Lower leg skin (tissue), 3 donors: Measurements from ENCODE around the gene STAC2.

Source experiments
- CTCF ChIP-seq, 3 donors: fragments of 450-650 bp; IDR thresholded peaks; one replicate each; pipeline ENCODE4 v1.5.1; 2016; ENCODE audit warnings: antibody characterized with exemption in 3 of 3, mild to moderate bottlenecking in 3 of 3, moderate library complexity in 2 of 3
- POLR2A ChIP-seq, 2 donors: fragments of 450-650 bp; IDR thresholded peaks; one replicate each; pipeline ENCODE4 v1.6.1; 2016 to 2017; ENCODE audit warnings: antibody characterized with exemption in 2 of 2, mild to moderate bottlenecking in 1 of 2, moderate library complexity in 1 of 2

GRCh38 chr17:39174920-39175694 lies 50.6 kb downstream of the STAC2 start:
- TF ChIP-seq CTCF (IDR thresholded peaks at IDR 0.05) (peak in 1 of 3 donors; percentile 39), POLR2A (IDR thresholded peaks at IDR 0.05) (no peak)
